ENCODE measurements around the gene ADGRG4.

DNA sequence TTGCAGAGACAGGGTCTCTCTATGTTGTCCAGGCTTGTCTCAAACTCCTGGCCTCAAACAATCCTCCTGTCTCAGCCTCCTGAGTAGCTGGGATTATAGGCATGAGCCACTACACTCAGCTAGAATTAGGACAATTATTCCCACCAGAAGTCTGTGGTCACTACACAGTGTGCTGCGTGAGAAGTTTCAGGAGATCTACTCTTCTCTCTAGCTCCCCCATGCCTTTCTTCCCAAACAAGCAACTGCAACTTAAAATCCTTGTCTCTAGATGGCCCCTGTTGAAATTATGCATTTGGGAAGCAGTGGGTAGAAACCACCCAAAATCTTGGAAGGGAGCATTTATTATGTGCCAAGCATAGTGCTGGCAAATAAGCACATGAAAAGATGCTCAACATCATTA, 28.4 kb upstream of the ADGRG4 start:
- TF ChIP-seq, protein P1, sequence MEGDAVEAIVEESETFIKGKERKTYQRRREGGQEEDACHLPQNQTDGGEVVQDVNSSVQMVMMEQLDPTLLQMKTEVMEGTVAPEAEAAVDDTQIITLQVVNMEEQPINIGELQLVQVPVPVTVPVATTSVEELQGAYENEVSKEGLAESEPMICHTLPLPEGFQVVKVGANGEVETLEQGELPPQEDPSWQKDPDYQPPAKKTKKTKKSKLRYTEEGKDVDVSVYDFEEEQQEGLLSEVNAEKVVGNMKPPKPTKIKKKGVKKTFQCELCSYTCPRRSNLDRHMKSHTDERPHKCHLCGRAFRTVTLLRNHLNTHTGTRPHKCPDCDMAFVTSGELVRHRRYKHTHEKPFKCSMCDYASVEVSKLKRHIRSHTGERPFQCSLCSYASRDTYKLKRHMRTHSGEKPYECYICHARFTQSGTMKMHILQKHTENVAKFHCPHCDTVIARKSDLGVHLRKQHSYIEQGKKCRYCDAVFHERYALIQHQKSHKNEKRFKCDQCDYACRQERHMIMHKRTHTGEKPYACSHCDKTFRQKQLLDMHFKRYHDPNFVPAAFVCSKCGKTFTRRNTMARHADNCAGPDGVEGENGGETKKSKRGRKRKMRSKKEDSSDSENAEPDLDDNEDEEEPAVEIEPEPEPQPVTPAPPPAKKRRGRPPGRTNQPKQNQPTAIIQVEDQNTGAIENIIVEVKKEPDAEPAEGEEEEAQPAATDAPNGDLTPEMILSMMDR (IDR thresholded peaks at IDR 0.05; ENCODE audit: insufficient read depth, low read length), result no peak
- TF ChIP-seq, protein P2, sequence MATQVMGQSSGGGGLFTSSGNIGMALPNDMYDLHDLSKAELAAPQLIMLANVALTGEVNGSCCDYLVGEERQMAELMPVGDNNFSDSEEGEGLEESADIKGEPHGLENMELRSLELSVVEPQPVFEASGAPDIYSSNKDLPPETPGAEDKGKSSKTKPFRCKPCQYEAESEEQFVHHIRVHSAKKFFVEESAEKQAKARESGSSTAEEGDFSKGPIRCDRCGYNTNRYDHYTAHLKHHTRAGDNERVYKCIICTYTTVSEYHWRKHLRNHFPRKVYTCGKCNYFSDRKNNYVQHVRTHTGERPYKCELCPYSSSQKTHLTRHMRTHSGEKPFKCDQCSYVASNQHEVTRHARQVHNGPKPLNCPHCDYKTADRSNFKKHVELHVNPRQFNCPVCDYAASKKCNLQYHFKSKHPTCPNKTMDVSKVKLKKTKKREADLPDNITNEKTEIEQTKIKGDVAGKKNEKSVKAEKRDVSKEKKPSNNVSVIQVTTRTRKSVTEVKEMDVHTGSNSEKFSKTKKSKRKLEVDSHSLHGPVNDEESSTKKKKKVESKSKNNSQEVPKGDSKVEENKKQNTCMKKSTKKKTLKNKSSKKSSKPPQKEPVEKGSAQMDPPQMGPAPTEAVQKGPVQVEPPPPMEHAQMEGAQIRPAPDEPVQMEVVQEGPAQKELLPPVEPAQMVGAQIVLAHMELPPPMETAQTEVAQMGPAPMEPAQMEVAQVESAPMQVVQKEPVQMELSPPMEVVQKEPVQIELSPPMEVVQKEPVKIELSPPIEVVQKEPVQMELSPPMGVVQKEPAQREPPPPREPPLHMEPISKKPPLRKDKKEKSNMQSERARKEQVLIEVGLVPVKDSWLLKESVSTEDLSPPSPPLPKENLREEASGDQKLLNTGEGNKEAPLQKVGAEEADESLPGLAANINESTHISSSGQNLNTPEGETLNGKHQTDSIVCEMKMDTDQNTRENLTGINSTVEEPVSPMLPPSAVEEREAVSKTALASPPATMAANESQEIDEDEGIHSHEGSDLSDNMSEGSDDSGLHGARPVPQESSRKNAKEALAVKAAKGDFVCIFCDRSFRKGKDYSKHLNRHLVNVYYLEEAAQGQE (IDR thresholded peaks at IDR 0.05; ENCODE audit: insufficient replicate concordance, low read depth), result no peak

All from HL-60 (cell line).